ENCODE data around the gene SPDEF. TPM values are rescaled to one million over a fixed set of nuclear protein-coding genes. Genes with fewer than 3 reads are reported as not detected.

The SPDEF gene
- polyA plus RNA-seq, 1 experiment, result 0.04 TPM

GRCh38 chr6:34537922-34538550 lies 18.1 kb downstream of the SPDEF start:
- Histone ChIP-seq H3K27me3 (ENCODE audit: control insufficient read depth, insufficient read depth, low read length) (peaks cover 5% of the 10 kb centered on the region), H3K27ac (ENCODE audit: low read depth, low read length) (no peak overlapping the region), H3K4me3 (ENCODE audit: low read depth, low read length) (no peak overlapping the region), H3K9me3 (ENCODE audit: control insufficient read depth, insufficient read depth, low read length) (no peaks in the 10 kb centered on the region; the same call in 1 of the 2 replicates)
- no peak for TF ChIP-seq CTCF (IDR thresholded peaks at IDR 0.05; ENCODE audit: low read depth, low read length)
- ChIA-PET POLR2A (no interaction called here), CTCF (no interaction called here)
- no peak for DNase-seq (ENCODE audit: low read depth, low spot score)

- DNase-seq (ENCODE audit: low read depth, low spot score), result no peak
- H3K4me3 ChIP-seq (ENCODE audit: low read depth, low read length), result no peak overlapping the region
- POLR2A ChIA-PET, result no interaction called here
- TF ChIP-seq CTCF (IDR thresholded peaks at IDR 0.05; ENCODE audit: low read depth, low read length), result no peak
- no peaks in the 10 kb centered on the region; the same call in 1 of the 2 replicates for H3K9me3 ChIP-seq (ENCODE audit: control insufficient read depth, insufficient read depth, low read length)
- CTCF ChIA-PET, result no interaction called here
- H3K27me3 ChIP-seq (ENCODE audit: control insufficient read depth, insufficient read depth, low read length), result peaks cover 8% of the 10 kb centered on the region
- no peak overlapping the region for H3K27ac ChIP-seq (ENCODE audit: low read depth, low read length)
Measured at GRCh38 chr6:34536959-34537848, 18.9 kb downstream of the SPDEF start.

GRCh38 chr6:34536251-34536958 lies 19.7 kb downstream of the SPDEF start:
- H3K4me3 ChIP-seq (ENCODE audit: low read depth, low read length), result no peak overlapping the region
- peaks cover 8% of the 10 kb centered on the region for H3K27me3 ChIP-seq (ENCODE audit: control insufficient read depth, insufficient read depth, low read length)
- DNase-seq (ENCODE audit: low read depth, low spot score), result no peak
- no peak for TF ChIP-seq CTCF (IDR thresholded peaks at IDR 0.05; ENCODE audit: low read depth, low read length)
- POLR2A ChIA-PET, result no interaction called here
- no peak overlapping the region for H3K27ac ChIP-seq (ENCODE audit: low read depth, low read length)
- CTCF ChIA-PET, result no interaction called here
- H3K9me3 ChIP-seq (ENCODE audit: control insufficient read depth, insufficient read depth, low read length), result no peaks in the 10 kb centered on the region; the same call in 1 of the 2 replicates

GRCh38 chr6:34535646-34536045 lies 20.5 kb downstream of the SPDEF start:
- POLR2A ChIA-PET, result no interaction called here
- no peak overlapping the region for H3K27ac ChIP-seq (ENCODE audit: low read depth, low read length)
- CTCF ChIA-PET, result no interaction called here
- peaks cover 8% of the 10 kb centered on the region for H3K27me3 ChIP-seq (ENCODE audit: control insufficient read depth, insufficient read depth, low read length)
- DNase-seq (ENCODE audit: low read depth, low spot score), result no peak
- no peak for TF ChIP-seq CTCF (IDR thresholded peaks at IDR 0.05; ENCODE audit: low read depth, low read length)
- H3K4me3 ChIP-seq (ENCODE audit: low read depth, low read length), result no peak overlapping the region
- H3K9me3 ChIP-seq (ENCODE audit: control insufficient read depth, insufficient read depth, low read length), result no peaks in the 10 kb centered on the region; the same call in 1 of the 2 replicates

Measured in AG04450 (cell line).